GM12878 (cell line): ENCODE measurements around the gene HSP90AB1. TPM values are rescaled to one million over a fixed set of nuclear protein-coding genes. Genes with fewer than 3 reads are reported as not detected.

ENCODE experiments used
- ATF3 ChIP-seq: IDR thresholded peaks from 2 replicates; pipeline ENCODE4 v1.6.1; 2011; ENCODE audit warnings: low read depth, mild to moderate bottlenecking, low read length, moderate library complexity, borderline replicate concordance; ENCODE audit errors: extremely low read depth
- CEBPZ ChIP-seq: fragments of 150-350 bp; IDR thresholded peaks from 2 replicates; pipeline ENCODE4 v1.6.1; 2016; ENCODE audit warnings: low read depth, low read length
- CREB1 ChIP-seq: IDR thresholded peaks from 2 replicates; pipeline ENCODE4 v1.6.1; 2012; ENCODE audit warnings: low read depth, mild to moderate bottlenecking, inconsistent platforms
- CUX1 ChIP-seq: IDR thresholded peaks from 2 replicates; pipeline ENCODE4 v1.6.1; 2012; ENCODE audit warnings: improper control_type of control experiment, low read depth, low read length; ENCODE audit not compliant: insufficient replicate concordance
- FOXK2 ChIP-seq: fragments of 450-650 bp; IDR thresholded peaks from 2 replicates; pipeline ENCODE4 v1.6.1; 2017; ENCODE audit warnings: mild to moderate bottlenecking, moderate library complexity
- GATAD2B ChIP-seq: fragments of 450-650 bp; conservative IDR thresholded peaks from 2 replicates; pipeline ENCODE4 v1.6.1; 2017; ENCODE audit warnings: low read depth, mild to moderate bottlenecking, moderate library complexity
- HDAC6 ChIP-seq: fragments of 200-600 bp; sonication (generic); IDR thresholded peaks from one replicate; pipeline ENCODE4 v1.8.0; 2017; ENCODE audit warnings: antibody characterized with exemption; ENCODE audit not compliant: unreplicated experiment
- IKZF1 ChIP-seq: fragments of 450-650 bp; conservative IDR thresholded peaks from 2 replicates; pipeline ENCODE4 v1.6.1; 2017; ENCODE audit warnings: antibody characterized with exemption, mild to moderate bottlenecking
- MTA2 ChIP-seq: fragments of 450-650 bp; IDR thresholded peaks from 2 replicates; pipeline ENCODE4 v1.6.1; 2016; ENCODE audit warnings: low read depth, mild to moderate bottlenecking, moderate library complexity
- MYB ChIP-seq: fragments of 150-350 bp; IDR thresholded peaks from 2 replicates; pipeline ENCODE4 v1.6.1; 2014; ENCODE audit warnings: mild to moderate bottlenecking, low read depth, low read length, borderline replicate concordance
- NR2C2 ChIP-seq: IDR thresholded peaks from 2 replicates; pipeline ENCODE4 v1.6.1; 2011; ENCODE audit warnings: borderline replicate concordance, low read depth; ENCODE audit not compliant: control insufficient read depth, insufficient read length
- NRF1 ChIP-seq: conservative IDR thresholded peaks from 2 replicates; pipeline ENCODE4 v1.6.1; 2011; ENCODE audit warnings: mild to moderate bottlenecking, low read depth, low read length, improper control_type of control experiment
- PAX5 ChIP-seq: IDR thresholded peaks from 2 replicates; pipeline ENCODE4 v1.6.1; 2011; ENCODE audit warnings: low read depth, low read length, borderline replicate concordance
- RELA ChIP-seq: fragments of 450-650 bp; IDR thresholded peaks from 2 replicates; pipeline ENCODE4 v1.8.0; 2014; ENCODE audit warnings: borderline replicate concordance; ENCODE audit not compliant: partially characterized antibody
- RELB ChIP-seq: fragments of 450-650 bp; IDR thresholded peaks from 2 replicates; pipeline ENCODE4 v1.6.1; 2017; ENCODE audit warnings: low read depth, mild to moderate bottlenecking, moderate library complexity
- WRNIP1 ChIP-seq: IDR thresholded peaks from 2 replicates; pipeline ENCODE4 v1.6.1; 2011; ENCODE audit warnings: low read depth, low read length, improper control_type of control experiment, borderline replicate concordance
- ZNF217 ChIP-seq: fragments of 450-650 bp; IDR thresholded peaks from 2 replicates; pipeline ENCODE4 v1.6.1; 2017; ENCODE audit warnings: antibody characterized with exemption, mild to moderate bottlenecking
- ZNF274 ChIP-seq: IDR thresholded peaks from one replicate; pipeline ENCODE4 v1.8.0; 2011; ENCODE audit not compliant: insufficient read length, insufficient read depth
- ZSCAN29 ChIP-seq: fragments of 450-650 bp; IDR thresholded peaks from 2 replicates; pipeline ENCODE4 v1.6.1; 2017; ENCODE audit warnings: mild to moderate bottlenecking, moderate library complexity
- polyA plus RNA-seq, 11 experiments: library from polyadenylated mRNA; depleted of rRNA in 4 of 11; unstranded in 6 of 11; stranded (reverse) in 5 of 11; fragments of >200 nt; fragmentation: Nextera tagmentation in 4 of 11; fragmentation: Illumina TruSeq in 1 of 11; extraction: Ambion mirVana in 4 of 11; extraction: Trizol in 1 of 11; gene quantifications; 1 replicate in 1 of 11; 2 replicates in 10 of 11; pipeline versions ENCODE4 v1.2.1 to v1.2.3, GENCODE V29; 2011 to 2016; ENCODE audit warnings: inconsistent platforms in 2 of 11, missing spikeins in 2 of 11, low read depth in 1 of 11
- total RNA-seq, 4 experiments: library from RNA; depleted of rRNA in 3 of 4; stranded (reverse); fragments of >200 nt in 3 of 4; fragmentation: Illumina TruSeq in 1 of 4; extraction: Trizol in 1 of 4; gene quantifications; 2 replicates each; pipeline versions ENCODE4 v1.2.1 to v1.2.3, GENCODE V29; 2013 to 2021

Gene HSP90AB1
- total and polyA plus RNA-seq, 10 of the 15 experiments (the other 5 are each of a cell fraction or from before 2014, with no cell fraction given): 988 to 1,682 (median 1,146) TPM

- peak; percentile 25; the same call in 1 of the 2 replicates for TF ChIP-seq RELB
- TF ChIP-seq ZNF274: no peak
- no peak for TF ChIP-seq WRNIP1
- no peak for TF ChIP-seq CREB1
- TF ChIP-seq HDAC6: no peak
- TF ChIP-seq NRF1: no peak
- no peak for TF ChIP-seq IKZF1
- TF ChIP-seq GATAD2B: no peak; the same call in 1 of the 2 replicates
- no peak for TF ChIP-seq ZSCAN29
- TF ChIP-seq MYB: no peak
- 0 out of 2 replicates have a peak, but pooled peaks have one; percentile 9 for TF ChIP-seq MTA2
- TF ChIP-seq RELA: no peak
- TF ChIP-seq NR2C2: no peak
- TF ChIP-seq PAX5: peak; percentile 56; the same call in 1 of the 2 replicates
- no peak for TF ChIP-seq CUX1
- TF ChIP-seq ZNF217: no peak
- TF ChIP-seq FOXK2: no peak
- TF ChIP-seq CEBPZ: no peak
- TF ChIP-seq ATF3: no peak
These were observed 17.5 kb downstream of the HSP90AB1 start (continued) for GRCh38 chr6:44264154-44265006.
